Measurements from ENCODE around the gene ITGB4. TPM values are rescaled to one million over a fixed set of nuclear protein-coding genes. Genes with fewer than 3 reads are reported as not detected.

The ITGB4 gene
- total and polyA plus RNA-seq, 9 of the 15 experiments (the other 6 are each of a cell fraction or from before 2014, with no cell fraction given): 0.05 to 2.8 (median 0.76) TPM; not detected in 3

- TF ChIP-seq MYNN (IDR thresholded peaks at IDR 0.05): no peak
- TF ChIP-seq MYNN (CRISPR knock-in tag; IDR thresholded peaks at IDR 0.05): no peak
- TF ChIP-seq HDGF (IDR thresholded peaks at IDR 0.05): peak; percentile 81
- no peak for TF ChIP-seq ZNF184 (CRISPR knock-in tag; IDR thresholded peaks at IDR 0.05)
- TF ChIP-seq ZNF76 (CRISPR knock-in tag; IDR thresholded peaks at IDR 0.05; ENCODE audit: borderline replicate concordance): 0 out of 2 replicates have a peak, but pooled peaks have one; percentile 67
- TF ChIP-seq ZBTB1 (CRISPR knock-in tag; IDR thresholded peaks at IDR 0.05; ENCODE audit: borderline replicate concordance, low read depth): peak; percentile 53; the same call in 1 of the 2 replicates
- 0 out of 2 replicates have a peak, but pooled peaks have one; percentile 5 for TF ChIP-seq ZBED1 (IDR thresholded peaks at IDR 0.05)
- peak; percentile 45 for TF ChIP-seq SMAD4 (CRISPR knock-in tag; conservative IDR thresholded peaks at IDR 0.05)
- no peak for TF ChIP-seq ATF6 (CRISPR knock-in tag; IDR thresholded peaks at IDR 0.05)
- TF ChIP-seq ERF (CRISPR knock-in tag; IDR thresholded peaks at IDR 0.05): 0 out of 2 replicates have a peak, but pooled peaks have one; percentile 2
- TF ChIP-seq L3MBTL2 (IDR thresholded peaks at IDR 0.05): peak; percentile 75
- TF ChIP-seq MYC (IDR thresholded peaks at IDR 0.05; ENCODE audit: low read depth, low read length): no peak
- 0 out of 2 replicates have a peak, but pooled peaks have one; percentile 27 for TF ChIP-seq MYC (CRISPR knock-in tag; IDR thresholded peaks at IDR 0.05; ENCODE audit: borderline replicate concordance, low read depth)
- TF ChIP-seq MAZ (CRISPR knock-in tag; conservative IDR thresholded peaks at IDR 0.05 in 1 of 2, IDR thresholded peaks at IDR 0.05 in 1 of 2): no peak
- TF ChIP-seq CREB3 (tag; conservative IDR thresholded peaks at IDR 0.05; ENCODE audit: low read depth): 0 out of 2 replicates have a peak, but pooled peaks have one; percentile 15
- TF ChIP-seq RERE (CRISPR knock-in tag; IDR thresholded peaks at IDR 0.05; ENCODE audit: borderline replicate concordance): no peak
- TF ChIP-seq ZNF830 (CRISPR knock-in tag; IDR thresholded peaks at IDR 0.05): 0 out of 2 replicates have a peak, but pooled peaks have one; percentile 22
- no peak for TF ChIP-seq TAF7 (tag; IDR thresholded peaks at IDR 0.05)
- 0 out of 2 replicates have a peak, but pooled peaks have one; percentile 7 for TF ChIP-seq ZNF75A (CRISPR knock-in tag; IDR thresholded peaks at IDR 0.05)
- TF ChIP-seq HDAC1 (IDR thresholded peaks at IDR 0.05): peak in 1 of 2 experiments; percentile 33; a peak in 1 of 4 replicates
- TF ChIP-seq SMARCA4 (IDR thresholded peaks at IDR 0.05): 0 out of 2 replicates have a peak, but pooled peaks have one; percentile 12
Measured at GRCh38 chr17:75783803-75784472, 62.7 kb downstream of the ITGB4 start (continued).

Measured in K562 (cell line).